ENCODE measurements around the gene BZW2.
A peak's percentile ranks its signal among the peaks of the same experiment; 100 is the strongest.

Gene BZW2

GRCh38 chr7:16735020-16735419 is 89.0 kb downstream of the BZW2 start:
- no peak overlapping the region for H3K23ac ChIP-seq (ENCODE audit: low read length)
- no peak overlapping the region for H2BK15ac ChIP-seq (replicated peaks; ENCODE audit: low read depth)
- no peak overlapping the region for H4K5ac ChIP-seq (ENCODE audit: low read length)
- H3K4me3 ChIP-seq (ENCODE audit: low read length) = no peak overlapping the region
- no peak overlapping the region for H2AK5ac ChIP-seq (ENCODE audit: low read length)
- no peaks in the 10 kb centered on the region for H3K79me2 ChIP-seq (ENCODE audit: control insufficient read depth, insufficient read depth, low read length)
- no peak overlapping the region for H4K8ac ChIP-seq (ENCODE audit: low read depth, low read length)
- no peak overlapping the region for H3K27ac ChIP-seq (ENCODE audit: low read depth, low read length)
- no peak overlapping the region for H3K9ac ChIP-seq (ENCODE audit: low read length)
- no CpG with 5 or more reads among the region's 4 CpGs for WGBS (ENCODE audit: extremely low coverage, insufficient coverage, low lambda C conversion rate)
- no peak overlapping the region for H3K18ac ChIP-seq (ENCODE audit: low read length)
- H3K4ac ChIP-seq (ENCODE audit: low read depth, low read length) = no peak overlapping the region
- no peaks in the 10 kb centered on the region for H3K27me3 ChIP-seq (ENCODE audit: insufficient read depth, low read length, poor library complexity)
- H3K4me1 ChIP-seq (ENCODE audit: control insufficient read depth, low read depth, low read length) = no peaks in the 10 kb centered on the region
- no peaks in the 10 kb centered on the region for H3K79me1 ChIP-seq (ENCODE audit: low read length)
- no peak overlapping the region for H2BK120ac ChIP-seq (ENCODE audit: low read depth, low read length)
- H3K4me2 ChIP-seq (ENCODE audit: low read length) = no peak overlapping the region
- H3K36me3 ChIP-seq (ENCODE audit: control insufficient read depth, insufficient read depth, low read length) = no peaks in the 10 kb centered on the region
- no peak overlapping the region for H3K56ac ChIP-seq (ENCODE audit: low read length)
- H2BK5ac ChIP-seq (ENCODE audit: low read length) = no peak overlapping the region
- no peak for DNase-seq

DNA sequence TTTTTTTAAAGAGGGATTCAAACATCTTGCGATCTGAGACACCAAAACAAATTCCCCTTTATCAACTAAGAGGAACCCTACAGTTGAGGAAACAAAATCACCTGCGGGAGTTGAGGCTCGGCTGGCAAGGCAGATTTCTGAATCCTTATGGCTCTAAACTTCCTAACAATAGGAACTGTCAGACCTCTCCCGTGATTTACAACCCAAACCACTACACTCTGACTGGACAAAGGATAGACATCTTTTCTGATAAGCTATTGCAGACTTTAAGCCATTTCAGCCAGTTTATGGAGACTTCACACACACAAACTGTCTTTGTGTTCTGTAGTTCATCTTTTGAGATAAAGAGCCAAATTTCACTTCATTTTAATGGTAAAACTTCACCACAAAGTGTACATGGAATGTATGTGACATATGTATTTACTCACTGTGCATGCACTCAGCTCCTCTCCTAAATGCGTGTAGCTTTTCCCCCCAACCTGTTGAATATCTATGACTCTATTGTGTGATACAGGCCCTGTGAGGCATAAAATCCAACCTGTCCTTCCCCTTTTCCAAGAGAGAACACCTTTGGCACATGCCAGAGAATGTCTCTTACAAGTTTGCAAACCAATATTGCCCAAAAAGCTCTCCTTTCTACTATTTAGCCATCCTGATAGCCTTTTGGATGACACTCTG is 92.2 kb downstream of the BZW2 start:
- no CpG with 5 or more reads among the region's 5 CpGs for WGBS (ENCODE audit: extremely low coverage, insufficient coverage, low lambda C conversion rate)
- H3K18ac ChIP-seq (ENCODE audit: low read length) = no peak overlapping the region
- no peak for DNase-seq

DNA sequence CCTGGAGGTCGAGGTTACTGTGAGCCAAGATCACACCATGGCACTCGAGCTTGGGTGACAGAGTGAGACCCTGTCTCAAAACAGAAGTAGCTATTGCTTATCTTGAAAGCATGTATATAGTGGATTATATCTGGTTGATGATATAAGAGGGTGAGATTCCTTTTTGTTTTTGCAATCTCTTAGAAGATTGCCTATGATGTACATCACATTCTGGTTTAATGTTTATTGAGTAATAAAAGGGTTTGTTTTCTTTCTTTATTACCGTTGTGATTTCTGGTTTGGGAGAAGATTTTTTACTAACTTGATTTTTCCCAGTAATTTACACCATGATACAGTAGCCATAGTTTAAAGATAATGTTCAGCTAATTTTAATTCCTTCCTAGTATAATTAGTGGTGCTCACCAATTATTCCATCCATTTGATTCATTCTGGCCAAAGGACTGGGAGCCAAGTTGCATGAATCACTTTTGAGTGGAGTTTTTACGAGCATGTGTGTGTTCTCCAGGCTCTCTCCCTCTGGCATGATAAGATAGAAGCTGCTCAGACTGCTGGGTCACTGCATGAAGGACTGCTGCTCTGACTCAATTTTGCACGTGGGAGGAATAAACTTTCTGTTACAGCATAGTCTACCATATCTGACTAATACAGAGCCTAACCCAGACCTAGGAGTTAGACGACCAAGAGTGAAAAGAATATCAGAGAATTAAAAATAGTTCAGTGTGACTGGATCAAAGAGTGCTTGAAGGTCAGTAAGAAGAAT is 94.1 kb downstream of the BZW2 start:
- no peaks in the 10 kb centered on the region for H3K36me3 ChIP-seq (ENCODE audit: control insufficient read depth, insufficient read depth, low read length)
- H2AK5ac ChIP-seq (ENCODE audit: low read length) = no peak overlapping the region
- no peak overlapping the region for H3K18ac ChIP-seq (ENCODE audit: low read length)
- no peak overlapping the region for H4K5ac ChIP-seq (ENCODE audit: low read length)
- H3K79me2 ChIP-seq (ENCODE audit: control insufficient read depth, insufficient read depth, low read length) = no peaks in the 10 kb centered on the region
- H4K8ac ChIP-seq (ENCODE audit: low read depth, low read length) = no peak overlapping the region
- WGBS (ENCODE audit: extremely low coverage, insufficient coverage, low lambda C conversion rate) = no CpG with 5 or more reads among the region's 6 CpGs
- H3K56ac ChIP-seq (ENCODE audit: low read length) = no peak overlapping the region
- H3K4ac ChIP-seq (ENCODE audit: low read depth, low read length) = no peak overlapping the region
- H3K4me2 ChIP-seq (ENCODE audit: low read length) = no peak overlapping the region
- H3K4me1 ChIP-seq (ENCODE audit: control insufficient read depth, low read depth, low read length) = peaks cover 2% of the 10 kb centered on the region
- H2BK120ac ChIP-seq (ENCODE audit: low read depth, low read length) = no peak overlapping the region
- H2BK15ac ChIP-seq (replicated peaks; ENCODE audit: low read depth) = no peak overlapping the region
- H2BK5ac ChIP-seq (ENCODE audit: low read length) = no peak overlapping the region
- no peak overlapping the region for H3K9ac ChIP-seq (ENCODE audit: low read length)
- no peak overlapping the region for H3K27ac ChIP-seq (ENCODE audit: low read depth, low read length)
- H3K79me1 ChIP-seq (ENCODE audit: low read length) = no peaks in the 10 kb centered on the region
- H3K23ac ChIP-seq (ENCODE audit: low read length) = no peak overlapping the region
- peak; percentile 19 for DNase-seq
- no peaks in the 10 kb centered on the region for H3K27me3 ChIP-seq (ENCODE audit: insufficient read depth, low read length, poor library complexity)
- H3K4me3 ChIP-seq (ENCODE audit: low read length) = no peak overlapping the region

More for the DNA sequence above, 92.2 kb downstream of the BZW2 start:
- Histone ChIP-seq H2BK120ac (ENCODE audit: low read depth, low read length) (no peak overlapping the region), H2BK5ac (ENCODE audit: low read length) (no peak overlapping the region), H2BK15ac (replicated peaks; ENCODE audit: low read depth) (no peak overlapping the region), H3K4ac (ENCODE audit: low read depth, low read length) (no peak overlapping the region), H3K79me2 (ENCODE audit: control insufficient read depth, insufficient read depth, low read length) (no peaks in the 10 kb centered on the region), H3K4me1 (ENCODE audit: control insufficient read depth, low read depth, low read length) (peaks cover 2% of the 10 kb centered on the region), H3K27ac (ENCODE audit: low read depth, low read length) (no peak overlapping the region), H3K4me3 (ENCODE audit: low read length) (no peak overlapping the region), H3K23ac (ENCODE audit: low read length) (no peak overlapping the region), H4K8ac (ENCODE audit: low read depth, low read length) (no peak overlapping the region), H3K4me2 (ENCODE audit: low read length) (no peak overlapping the region), H3K56ac (ENCODE audit: low read length) (no peak overlapping the region), H3K9ac (ENCODE audit: low read length) (no peak overlapping the region), H3K27me3 (ENCODE audit: insufficient read depth, low read length, poor library complexity) (no peaks in the 10 kb centered on the region), H2AK5ac (ENCODE audit: low read length) (no peak overlapping the region), H4K5ac (ENCODE audit: low read length) (no peak overlapping the region), H3K79me1 (ENCODE audit: low read length) (no peaks in the 10 kb centered on the region), H3K36me3 (ENCODE audit: control insufficient read depth, insufficient read depth, low read length) (no peaks in the 10 kb centered on the region)

DNA sequence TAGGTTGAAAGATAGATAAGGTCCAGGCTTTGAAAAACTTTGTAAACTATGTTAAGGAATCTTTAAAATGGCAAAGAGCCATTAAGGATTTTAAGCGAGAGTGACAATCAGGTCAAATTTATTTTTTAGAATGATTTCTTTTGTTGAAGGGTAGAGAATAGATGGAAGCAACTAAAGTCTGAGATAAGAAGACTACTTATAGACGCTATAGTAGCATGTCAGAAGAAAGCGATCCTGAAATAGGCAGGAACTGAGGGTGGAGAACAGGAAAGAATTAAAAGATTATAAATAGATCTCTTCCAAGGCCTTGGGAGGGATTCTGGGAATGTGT is 94.6 kb downstream of the BZW2 start:
- H3K4me3 ChIP-seq (ENCODE audit: low read length) = no peak overlapping the region

DNA sequence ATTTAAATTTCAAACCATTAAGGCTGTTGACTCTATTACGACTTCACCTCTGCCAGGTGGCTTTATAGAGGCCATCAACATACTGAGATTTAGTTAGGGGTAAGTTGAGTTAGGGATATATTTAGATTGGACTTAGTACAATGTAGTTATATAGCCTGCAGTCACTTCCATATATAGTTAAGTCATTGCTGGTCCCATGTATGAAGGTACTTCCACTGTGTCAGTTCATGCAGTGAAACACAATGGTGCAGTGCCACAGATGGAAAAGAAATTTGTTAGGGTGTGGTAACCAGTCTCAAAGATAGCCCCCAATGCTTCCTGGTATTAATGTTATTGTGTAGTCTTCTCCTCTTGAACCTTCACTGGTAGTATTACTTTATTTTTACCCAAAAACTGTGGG is 95.0 kb downstream of the BZW2 start:
- H3K27me3 ChIP-seq (ENCODE audit: insufficient read depth, low read length, poor library complexity) = no peaks in the 10 kb centered on the region
- H3K4me2 ChIP-seq (ENCODE audit: low read length) = no peak overlapping the region
- no peak overlapping the region for H2BK5ac ChIP-seq (ENCODE audit: low read length)
- H3K56ac ChIP-seq (ENCODE audit: low read length) = no peak overlapping the region
- H4K5ac ChIP-seq (ENCODE audit: low read length) = no peak overlapping the region
- no peaks in the 10 kb centered on the region for H3K79me1 ChIP-seq (ENCODE audit: low read length)
- no peaks in the 10 kb centered on the region for H3K79me2 ChIP-seq (ENCODE audit: control insufficient read depth, insufficient read depth, low read length)
- no CpG with 5 or more reads among the region's 1 CpG for WGBS (ENCODE audit: extremely low coverage, insufficient coverage, low lambda C conversion rate)
- H3K4me1 ChIP-seq (ENCODE audit: control insufficient read depth, low read depth, low read length) = peaks cover 2% of the 10 kb centered on the region
- H4K8ac ChIP-seq (ENCODE audit: low read depth, low read length) = no peak overlapping the region
- DNase-seq = no peak
- H3K4ac ChIP-seq (ENCODE audit: low read depth, low read length) = no peak overlapping the region
- H2BK120ac ChIP-seq (ENCODE audit: low read depth, low read length) = no peak overlapping the region
- no peak overlapping the region for H3K18ac ChIP-seq (ENCODE audit: low read length)
- H3K27ac ChIP-seq (ENCODE audit: low read depth, low read length) = no peak overlapping the region
- H3K36me3 ChIP-seq (ENCODE audit: control insufficient read depth, insufficient read depth, low read length) = no peaks in the 10 kb centered on the region
- no peak overlapping the region for H2AK5ac ChIP-seq (ENCODE audit: low read length)
- H3K9ac ChIP-seq (ENCODE audit: low read length) = no peak overlapping the region
- H3K4me3 ChIP-seq (ENCODE audit: low read length) = no peak overlapping the region
- H3K23ac ChIP-seq (ENCODE audit: low read length) = no peak overlapping the region
- no peak overlapping the region for H2BK15ac ChIP-seq (replicated peaks; ENCODE audit: low read depth)

More for the DNA sequence above, 94.6 kb downstream of the BZW2 start:
- Histone ChIP-seq H3K79me2 (ENCODE audit: control insufficient read depth, insufficient read depth, low read length) (no peaks in the 10 kb centered on the region), H3K23ac (ENCODE audit: low read length) (no peak overlapping the region), H3K18ac (ENCODE audit: low read length) (no peak overlapping the region), H4K5ac (ENCODE audit: low read length) (no peak overlapping the region), H2BK120ac (ENCODE audit: low read depth, low read length) (no peak overlapping the region), H2BK5ac (ENCODE audit: low read length) (no peak overlapping the region), H3K36me3 (ENCODE audit: control insufficient read depth, insufficient read depth, low read length) (no peaks in the 10 kb centered on the region), H2AK5ac (ENCODE audit: low read length) (no peak overlapping the region), H3K4ac (ENCODE audit: low read depth, low read length) (no peak overlapping the region), H3K4me1 (ENCODE audit: control insufficient read depth, low read depth, low read length) (peaks cover 2% of the 10 kb centered on the region), H3K27ac (ENCODE audit: low read depth, low read length) (no peak overlapping the region), H2BK15ac (replicated peaks; ENCODE audit: low read depth) (no peak overlapping the region), H3K27me3 (ENCODE audit: insufficient read depth, low read length, poor library complexity) (no peaks in the 10 kb centered on the region), H3K9ac (ENCODE audit: low read length) (no peak overlapping the region), H3K79me1 (ENCODE audit: low read length) (no peaks in the 10 kb centered on the region), H4K8ac (ENCODE audit: low read depth, low read length) (no peak overlapping the region), H3K56ac (ENCODE audit: low read length) (no peak overlapping the region), H3K4me2 (ENCODE audit: low read length) (no peak overlapping the region)
- WGBS (ENCODE audit: extremely low coverage, insufficient coverage, low lambda C conversion rate) = no CpG with 5 or more reads among the region's 3 CpGs
- DNase-seq = no peak
